ENCODE measurements around the gene EPHA7.
A peak's percentile ranks its signal among the peaks of the same experiment; 100 is the strongest.

Gene EPHA7

DNA sequence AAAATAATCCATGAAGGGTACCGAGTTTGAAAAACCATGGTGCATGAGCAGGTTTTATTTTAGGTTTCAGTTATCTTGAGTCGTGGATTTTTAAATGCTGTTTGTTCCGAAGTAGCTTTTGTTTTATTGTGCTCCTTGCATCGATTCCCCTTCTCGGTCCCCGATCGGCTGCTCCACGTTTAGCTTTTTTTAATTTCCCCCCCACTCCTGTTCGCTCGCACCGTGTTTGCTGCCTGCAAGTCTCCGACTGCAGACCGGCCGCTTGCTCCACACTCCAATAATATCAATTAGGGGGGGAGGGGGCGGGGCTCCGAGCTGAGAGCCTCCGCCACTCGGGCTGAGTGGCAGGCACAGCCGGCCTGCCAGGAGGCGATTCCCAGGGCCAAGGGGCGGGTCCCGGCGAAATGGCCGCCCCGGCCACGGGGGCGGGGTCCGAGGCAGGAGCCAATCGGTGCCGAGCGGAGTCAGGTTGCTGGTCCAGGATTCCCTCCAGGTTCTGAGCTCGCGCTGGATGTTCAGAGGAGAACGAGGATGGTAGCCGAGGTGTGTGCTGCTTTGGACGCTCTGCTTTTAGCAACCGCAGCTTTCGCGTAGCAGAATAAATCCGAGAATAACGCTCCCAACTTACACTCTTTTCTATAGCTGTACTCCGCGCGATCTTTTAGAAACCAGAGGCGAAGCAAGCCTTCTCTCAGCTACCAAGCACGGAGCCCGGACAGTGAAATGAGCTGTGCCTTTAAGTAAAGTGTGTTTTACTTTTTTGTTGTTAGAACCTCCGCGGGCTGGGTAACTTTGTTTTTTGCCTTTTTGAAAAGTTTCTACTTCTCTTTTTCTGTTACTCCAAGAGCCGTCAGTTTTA lies at the start of gene EPHA7:
TSS of gene EPHA7 (minus strand) at position 256 of the 859 bp plus-strand sequence. CDS start at position 38, 218 bp downstream.
- peak; percentile 98 for DNase-seq

DNA sequence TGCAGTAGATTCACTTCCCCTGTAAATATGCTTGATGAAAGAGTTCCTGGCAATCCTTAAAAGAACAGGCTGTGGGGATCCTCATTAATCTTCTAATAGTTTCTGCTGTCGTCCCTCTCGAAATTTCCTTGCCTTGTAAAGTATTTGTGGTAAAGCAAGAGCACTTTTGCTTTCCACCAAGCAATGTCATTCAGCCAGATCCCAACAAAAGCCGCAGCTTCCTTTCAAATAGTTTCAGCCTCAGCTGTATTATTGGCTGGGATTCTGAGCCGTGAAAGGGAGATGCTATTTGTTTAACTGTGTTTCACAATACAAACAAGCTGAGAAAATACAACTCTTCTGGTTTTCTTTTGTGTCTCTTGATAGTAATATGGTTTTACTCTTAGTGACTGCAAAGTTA lies 48.9 kb upstream of the EPHA7 start:
- no peak for DNase-seq

DNA sequence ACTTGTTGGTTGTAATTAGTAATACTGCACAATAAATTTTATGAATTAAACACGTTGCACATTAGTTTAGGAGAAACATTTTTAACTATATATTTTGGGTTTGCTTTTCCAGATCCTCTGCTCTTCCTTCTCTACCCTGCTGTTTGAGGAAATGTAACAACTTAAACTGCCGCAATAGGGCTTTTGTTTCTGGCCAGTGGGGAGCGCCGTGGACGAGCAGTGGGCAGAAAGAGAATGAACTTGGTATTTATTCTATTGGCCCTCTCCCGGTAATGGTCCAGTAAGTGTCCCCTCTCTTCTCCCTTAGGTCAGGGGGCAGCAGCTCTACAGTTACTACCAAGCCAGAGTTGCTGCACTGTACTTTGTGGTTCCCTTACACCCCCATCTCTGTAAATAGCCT lies 35.2 kb upstream of the EPHA7 start:
- no peak for DNase-seq

DNA sequence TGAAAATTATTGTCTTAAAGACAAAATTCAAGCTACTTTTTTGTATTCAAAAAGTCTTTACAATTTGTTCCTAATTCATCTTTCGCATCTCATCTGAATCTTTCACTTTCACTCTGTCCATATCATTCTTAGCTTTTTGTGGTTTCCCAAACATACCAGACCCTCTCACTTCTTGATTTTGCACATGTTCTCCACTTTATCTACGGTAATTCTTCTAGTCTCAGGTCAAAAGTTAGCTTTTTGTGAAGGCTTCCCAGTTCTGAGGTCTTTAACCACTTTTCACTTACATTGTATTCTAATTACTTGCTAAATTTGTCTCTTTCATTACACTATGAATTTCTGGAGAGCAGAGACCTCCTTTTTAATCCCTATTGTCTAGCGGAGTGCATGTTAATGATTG lies 34.6 kb upstream of the EPHA7 start:
- DNase-seq, result no peak

DNA sequence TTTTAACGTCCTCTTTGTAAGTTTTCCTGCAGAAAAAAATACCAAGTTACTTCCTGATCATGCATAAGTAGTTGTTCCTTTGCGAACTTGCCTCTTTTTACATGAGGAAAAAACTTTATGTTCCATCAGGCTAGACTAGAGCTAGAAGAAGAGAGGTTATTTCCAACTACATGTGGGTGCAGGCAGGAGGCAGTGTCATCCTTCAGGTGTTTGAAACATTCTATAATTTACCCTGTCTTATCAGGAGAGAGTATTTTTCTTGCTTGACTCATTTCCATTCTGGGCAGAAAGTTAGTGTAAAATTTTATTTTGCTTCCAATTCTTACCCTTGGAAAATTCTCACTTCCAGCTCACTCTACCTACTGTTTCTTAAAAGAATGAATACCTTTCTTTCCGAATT lies 28.5 kb upstream of the EPHA7 start:
- peak; percentile 1 for DNase-seq

DNA sequence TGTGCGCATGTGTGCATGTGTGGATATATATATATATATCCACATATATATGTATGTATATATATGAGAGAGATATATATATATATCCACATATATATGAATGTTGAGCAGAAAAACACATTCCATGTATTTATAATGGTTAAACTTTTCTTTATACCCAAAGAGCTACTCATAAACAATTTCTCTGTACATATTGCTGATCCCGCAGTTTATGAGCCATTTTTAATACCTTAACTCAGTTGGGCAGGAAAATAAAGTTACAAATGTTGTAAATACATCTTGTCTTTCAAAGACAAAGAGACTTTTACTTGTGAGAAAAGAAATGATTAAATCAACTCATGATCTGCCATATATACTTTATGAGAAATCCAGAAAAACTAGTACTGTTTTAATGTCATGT lies 18.1 kb upstream of the EPHA7 start:
- no peak for DNase-seq

DNA sequence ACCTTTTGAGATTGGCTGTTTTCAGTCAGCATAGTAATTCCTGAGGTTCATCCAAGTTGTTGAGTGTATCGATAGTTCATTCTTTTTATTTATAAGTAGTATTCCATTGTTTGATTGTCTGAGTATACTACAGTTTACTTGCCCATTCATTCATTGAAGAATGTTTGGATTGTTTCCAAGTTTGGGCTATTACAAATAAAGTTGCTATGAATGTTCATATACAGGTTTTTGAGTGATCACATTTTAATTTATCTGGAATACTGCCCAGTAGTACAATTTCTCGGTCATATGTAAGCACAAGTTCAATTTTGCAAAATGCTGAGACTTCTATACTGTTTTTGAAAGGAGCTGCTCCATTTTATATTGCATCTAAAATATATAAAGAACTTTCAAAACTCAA lies 14.2 kb upstream of the EPHA7 start:
- no peak for DNase-seq

DNA sequence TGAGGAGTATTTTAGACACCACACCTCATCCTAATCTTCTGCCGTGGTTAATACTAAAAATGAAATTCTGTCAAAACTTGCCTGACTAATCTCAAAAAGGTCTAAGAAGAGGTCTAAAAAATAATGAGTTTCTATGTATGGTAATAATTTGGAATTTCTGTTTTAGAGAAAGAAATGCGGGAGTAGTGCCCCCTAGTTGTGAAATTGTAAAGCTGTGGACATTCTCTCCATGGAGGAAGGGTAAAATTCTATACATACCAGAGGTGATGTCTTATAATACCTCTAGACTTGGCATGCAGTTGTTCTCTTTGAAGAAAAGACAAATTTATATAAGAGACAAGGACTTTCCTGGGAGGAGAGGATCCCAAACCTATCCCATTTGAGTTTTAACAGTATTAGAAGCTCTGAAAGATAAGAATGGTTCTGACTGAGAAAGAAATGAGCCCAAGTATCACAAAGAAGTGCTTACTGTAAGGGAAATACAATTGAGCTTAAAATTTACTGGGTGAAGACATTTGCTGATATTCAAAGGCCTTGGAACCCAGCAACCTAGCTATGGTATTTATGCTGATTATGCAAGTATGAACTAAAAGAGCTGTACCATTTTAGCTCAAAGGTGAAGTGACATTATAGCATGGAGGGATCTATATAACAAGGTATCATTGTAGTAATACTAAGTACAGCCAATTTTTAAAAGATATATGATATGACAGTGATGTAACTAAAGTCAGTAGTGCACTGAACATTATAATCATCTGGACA lies 5.1 kb upstream of the EPHA7 start:
- peak; percentile 1 for DNase-seq

DNA sequence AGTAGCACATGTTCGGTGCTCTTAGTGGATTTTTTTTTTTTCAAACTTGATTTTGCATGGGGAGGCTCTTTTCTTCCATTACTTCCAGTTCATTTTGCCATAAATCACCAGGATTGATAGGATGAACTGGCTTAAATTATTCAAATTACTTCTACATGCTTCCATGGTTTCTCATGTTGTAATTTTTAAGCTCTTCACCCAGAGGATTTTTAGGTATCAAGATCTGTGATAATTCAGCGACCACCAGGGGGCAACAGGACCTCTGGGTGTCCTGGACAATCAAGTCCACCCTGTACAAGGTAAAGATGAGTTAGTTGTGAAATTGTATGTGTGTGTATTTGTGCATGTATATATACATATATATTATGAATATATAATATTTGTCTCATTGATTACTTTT lies 4.2 kb upstream of the EPHA7 start:
- DNase-seq, result peak; percentile 88

DNA sequence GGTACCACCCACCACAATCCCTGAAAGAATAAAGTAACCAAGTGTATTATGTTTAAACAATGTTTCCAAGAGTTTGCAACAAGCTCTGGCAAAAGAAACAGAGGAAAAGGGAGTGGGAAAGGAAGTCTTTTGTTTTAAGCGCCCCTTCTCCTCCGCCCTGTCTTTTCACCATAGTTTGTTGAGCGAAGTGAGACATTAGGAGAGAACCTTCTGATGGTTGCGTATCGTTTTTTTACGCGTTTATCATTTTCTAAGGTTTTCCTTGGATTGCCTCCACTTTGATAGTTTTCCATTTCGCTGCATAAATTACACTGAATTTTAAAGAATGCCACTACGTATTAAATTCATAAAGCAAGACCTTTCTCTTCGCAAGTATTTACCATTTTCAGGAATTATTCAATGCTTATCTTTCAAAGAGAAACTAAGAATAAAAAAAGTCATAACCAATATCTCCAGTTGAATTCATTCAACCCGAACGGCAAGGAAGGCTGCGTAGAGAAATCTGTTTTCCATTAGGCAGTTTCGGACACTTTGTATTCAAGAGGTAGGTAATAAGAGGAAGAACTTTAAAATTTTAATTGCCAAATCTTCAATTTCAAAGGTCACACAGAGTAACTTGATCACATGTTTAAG lies 920 bp upstream of the EPHA7 start:
- peak; percentile 28 for DNase-seq

DNA sequence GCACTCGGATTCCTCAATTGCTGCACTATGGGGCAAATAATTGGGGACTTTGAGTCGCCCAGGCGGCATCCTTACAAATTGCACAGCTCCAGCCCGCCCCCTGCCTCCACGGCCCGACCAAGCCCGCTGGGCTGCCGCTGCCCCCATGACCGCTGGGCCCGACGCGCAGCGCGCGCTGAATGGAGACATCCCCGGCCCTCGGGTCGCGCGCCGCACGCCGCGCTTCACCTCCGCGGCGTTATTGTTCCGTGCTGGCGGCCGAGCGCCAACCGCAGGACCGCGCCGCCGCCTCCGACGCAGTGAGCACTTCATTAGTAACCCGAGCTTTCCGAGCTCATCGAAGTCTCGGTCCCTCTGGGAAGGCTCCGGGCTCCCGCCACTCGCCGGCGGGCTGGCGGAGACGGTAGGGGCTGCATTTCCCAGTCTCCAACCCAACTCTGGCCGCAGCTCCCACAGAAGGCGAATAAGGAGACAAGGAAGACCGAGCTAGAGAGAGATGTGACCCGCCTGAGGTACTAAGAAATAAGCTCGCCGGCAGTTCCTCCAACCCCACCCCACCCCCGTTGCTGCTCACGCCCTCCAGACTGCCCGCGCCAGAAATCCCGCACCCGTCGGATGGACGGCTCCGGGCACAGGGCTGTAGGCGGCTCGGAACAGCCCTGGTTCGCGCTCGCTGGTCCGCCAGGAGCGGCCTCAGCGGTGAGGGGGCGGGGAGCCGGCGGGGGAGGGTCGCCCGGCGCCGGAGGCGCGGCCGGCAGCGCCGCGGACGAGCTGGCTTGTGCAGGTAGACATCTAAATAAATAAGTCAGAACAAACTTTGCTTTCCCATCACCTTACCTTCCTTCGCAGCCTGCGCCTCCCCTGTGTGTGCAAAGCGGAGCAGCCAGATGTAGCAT lies 703 bp downstream of the EPHA7 start:
- DNase-seq, result peak; percentile 76

DNA sequence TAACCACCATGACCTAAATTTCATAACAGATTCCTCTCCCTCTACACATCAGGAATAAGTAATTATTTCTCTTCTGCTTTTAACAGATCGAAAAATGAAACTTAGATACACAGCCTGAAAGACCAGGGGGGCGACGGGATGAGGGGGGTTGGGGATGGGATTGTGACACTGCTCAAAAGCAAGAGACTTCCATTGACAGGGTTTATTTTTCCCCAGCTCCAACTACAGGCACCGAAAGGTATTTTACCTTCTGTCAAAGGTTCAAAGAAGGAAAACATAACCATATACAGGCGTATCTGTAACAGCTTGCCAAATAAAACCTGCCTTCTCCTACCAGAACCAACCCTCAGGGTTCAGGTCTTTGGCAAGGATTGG lies 1.3 kb downstream of the EPHA7 start:
- peak; percentile 55 for DNase-seq

DNA sequence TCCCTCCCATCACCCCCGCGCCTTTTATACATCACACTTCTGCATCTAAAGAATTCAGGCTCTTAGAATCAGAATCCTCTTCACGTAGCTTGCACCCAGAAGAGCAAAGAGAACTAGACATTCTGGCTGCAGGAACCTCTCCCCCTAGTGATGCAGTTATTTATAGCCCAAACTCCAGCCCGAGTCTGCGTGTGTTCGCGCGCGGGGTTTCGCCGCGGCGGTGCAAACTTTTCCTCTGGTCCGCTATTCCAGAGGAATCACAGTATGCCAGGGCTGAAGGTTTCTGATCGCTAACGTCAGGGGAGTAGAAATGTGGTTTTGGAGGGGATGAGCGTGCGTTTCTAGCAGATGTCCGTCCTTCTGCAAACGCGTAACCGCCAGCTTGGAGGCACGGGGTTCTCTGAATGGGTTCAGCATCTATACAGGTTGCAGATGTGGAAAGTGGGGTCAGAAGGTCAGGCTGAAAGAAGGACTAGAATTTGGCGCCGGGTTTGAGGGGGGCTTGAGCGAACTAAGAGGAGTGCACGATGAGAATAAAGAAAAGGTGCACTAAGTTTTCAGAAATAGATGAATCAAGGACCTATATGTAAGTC lies 1.8 kb downstream of the EPHA7 start:
- peak; percentile 67 for DNase-seq

DNA sequence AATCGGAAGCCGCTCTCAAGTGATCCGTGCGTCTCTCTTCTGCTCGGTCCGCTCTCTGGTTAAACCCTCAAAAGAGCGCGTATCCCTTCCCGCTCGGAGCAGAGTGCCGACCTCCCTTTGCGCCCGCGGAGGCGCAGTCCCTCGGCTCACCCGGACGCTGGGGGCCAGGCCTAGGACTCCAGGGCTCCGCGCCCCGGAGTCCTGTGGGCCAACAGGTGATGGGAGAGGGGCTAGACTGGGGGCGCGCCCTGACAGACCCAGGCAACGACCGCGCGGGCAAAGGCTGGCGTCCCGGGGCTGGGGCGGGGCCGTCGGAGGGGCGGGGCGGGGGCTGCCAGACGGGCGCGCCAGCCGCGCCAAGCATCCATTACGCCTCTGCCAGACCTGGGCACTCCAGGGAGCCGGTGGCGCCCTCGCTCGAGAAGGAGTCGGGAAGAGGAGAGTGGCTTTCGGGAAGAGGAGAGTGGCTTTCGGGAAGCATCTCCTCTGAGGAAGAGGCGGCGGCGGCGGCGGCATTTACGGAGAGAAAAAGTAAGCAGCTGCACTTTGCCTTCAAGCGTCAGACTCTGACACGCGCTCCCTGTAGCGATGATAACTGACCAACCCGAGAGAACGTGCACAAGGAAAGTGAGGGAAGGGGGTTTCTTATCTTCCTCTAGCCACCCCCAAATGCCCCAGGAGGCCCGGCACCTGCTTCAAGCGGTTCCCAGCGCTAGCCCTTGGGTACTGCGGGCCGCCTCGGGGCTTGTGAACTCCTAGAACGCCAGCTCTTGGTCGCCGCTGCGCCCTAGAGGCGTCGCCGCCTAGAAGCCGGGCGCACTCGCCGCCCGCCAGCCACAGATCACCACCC lies 2.6 kb downstream of the EPHA7 start:
- peak; percentile 82 for DNase-seq

DNA sequence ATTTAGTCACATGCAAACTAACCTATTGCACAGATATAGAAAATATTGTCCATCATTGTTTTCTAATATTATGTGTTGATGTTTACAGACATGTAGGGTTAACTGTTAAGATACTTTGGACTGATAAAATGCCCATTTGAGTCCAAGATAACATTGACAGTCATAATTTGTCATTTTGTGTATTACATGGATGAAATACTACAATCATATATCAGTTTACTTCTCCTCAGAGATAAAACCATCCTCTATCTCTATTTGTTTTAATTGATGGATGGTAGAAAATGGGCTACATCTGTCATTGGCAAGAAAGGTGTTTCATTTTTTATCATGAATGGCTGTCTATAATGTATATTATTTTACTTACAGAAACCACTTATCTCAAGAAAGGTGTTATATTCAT lies 6.2 kb downstream of the EPHA7 start:
- no peak for DNase-seq

DNA sequence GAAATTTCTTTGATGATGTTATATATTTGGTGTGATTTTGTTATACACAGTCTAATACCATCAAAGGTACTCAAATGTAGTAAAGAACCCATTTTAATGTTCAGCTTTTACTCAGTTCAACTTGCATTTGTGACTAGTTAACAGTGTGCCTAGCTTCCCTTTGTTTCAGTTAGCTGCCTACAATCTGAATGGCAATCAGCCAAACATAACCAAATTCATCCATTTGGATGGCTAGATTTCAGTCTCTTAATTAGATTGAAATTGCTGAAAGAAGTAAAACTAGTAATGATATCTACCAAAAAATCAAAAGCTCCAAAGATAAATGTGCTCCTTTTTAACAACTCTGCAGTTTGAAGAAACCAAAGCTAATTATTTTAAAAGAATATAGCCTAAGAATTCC lies 6.9 kb downstream of the EPHA7 start:
- no peak for DNase-seq

DNA sequence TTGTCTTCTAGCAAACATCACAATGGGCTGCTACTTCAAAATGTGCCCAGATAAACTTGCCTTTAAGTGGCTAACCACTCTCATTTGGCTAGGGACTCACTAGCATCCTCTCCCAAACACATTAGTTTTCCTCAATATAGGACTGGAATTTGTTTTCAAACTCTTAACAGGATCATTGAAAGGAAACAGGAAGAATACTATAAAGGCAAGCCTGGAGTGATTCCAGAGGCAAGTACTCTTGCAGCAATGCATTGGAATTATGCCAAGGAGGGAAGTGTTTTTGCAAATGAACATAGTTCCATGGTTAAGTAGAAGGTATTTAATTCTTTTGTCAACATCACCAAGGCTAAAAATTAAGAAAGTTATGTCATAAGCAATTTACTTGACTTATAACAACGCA lies 12.2 kb downstream of the EPHA7 start:
- no peak for DNase-seq

DNA sequence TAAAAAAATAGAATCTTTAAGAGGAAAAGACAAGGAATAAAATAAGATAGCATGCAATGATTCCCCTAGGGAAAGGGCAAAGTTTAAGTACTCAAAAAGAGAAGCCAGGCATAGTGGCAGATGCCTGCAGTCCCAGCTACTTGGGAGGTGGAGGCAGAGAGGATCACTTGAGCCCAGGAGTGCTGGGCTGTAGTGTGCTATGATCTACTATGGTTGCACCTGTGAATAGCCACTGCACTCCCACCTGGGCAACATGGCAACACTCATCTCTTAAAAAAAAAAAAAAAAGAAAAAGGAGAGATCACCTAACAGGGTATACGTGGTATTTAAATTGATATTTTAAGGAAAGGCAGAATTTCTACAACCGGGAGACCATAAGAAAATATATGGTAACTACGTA lies 16.0 kb downstream of the EPHA7 start:
- no peak for DNase-seq

DNA sequence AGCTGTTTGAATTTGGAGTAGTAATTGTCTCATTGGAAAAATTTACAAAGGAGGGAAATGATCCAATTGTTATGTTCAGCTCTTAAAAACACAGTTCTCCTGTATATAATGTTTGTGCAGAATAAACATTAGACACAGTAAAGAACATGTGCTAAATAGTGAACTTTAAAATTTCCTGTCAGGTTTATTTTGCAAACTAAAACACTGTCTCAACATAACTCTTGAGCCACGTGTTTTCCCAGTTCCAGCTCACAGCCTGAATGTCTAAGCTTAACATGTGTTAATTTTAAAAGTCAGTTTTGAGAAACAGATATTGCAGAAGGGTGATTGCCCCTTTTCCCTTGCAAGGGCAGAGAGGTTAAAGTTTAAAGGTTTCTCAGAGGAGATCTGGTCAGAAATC lies 20.6 kb downstream of the EPHA7 start:
- no peak for DNase-seq

DNA sequence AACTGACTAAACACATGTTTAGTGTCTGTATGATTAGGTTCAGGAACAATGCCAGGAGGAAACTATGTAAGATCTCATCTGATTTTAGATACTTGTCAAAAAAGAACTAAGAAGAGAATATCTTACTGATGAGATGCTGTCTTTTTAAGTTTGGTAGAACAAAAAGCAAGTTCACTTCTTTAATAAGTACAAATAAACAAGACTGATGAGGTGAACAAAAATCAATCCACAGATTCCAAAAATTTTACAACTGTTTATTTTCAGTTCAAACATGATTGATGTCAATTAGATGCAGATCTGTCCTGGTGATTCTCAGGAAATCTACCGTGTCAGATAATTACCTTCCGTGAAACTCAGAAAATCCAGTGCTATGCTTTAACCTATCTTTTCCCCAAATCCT lies 24.9 kb downstream of the EPHA7 start:
- DNase-seq, result no peak

DNA sequence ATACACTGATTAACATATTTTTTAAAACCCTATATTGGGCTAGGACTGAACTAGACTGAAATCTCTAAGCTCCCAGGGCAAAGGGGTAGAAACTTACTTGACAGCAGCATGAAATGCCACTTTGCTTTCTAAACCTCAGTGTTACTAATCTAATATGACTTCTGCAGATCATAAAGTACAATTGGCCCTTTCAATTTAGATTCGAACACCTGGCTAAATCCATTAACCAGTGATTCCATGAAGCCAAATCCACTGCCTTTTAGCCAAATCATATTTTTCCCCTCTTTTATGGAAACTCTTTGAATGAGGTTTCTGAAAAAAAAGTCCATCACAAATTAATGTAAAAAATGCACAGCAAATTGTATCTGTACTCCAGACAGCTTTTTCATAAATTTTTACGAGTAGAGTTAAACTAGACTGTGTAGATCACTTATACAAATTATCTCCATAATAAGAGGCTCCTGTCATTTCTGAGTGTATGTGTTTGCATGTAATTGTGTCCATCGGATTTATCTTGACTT lies 25.7 kb downstream of the EPHA7 start:
- DNase-seq, result no peak

All from NCI-H82 (cell line).